DOHH2 (cell line): Measurements from ENCODE around the gene ARHGAP11A.

Experiments used
- H3F3A ChIP-seq: fragments of 200-600 bp; sonication (generic), shearing (Covaris generic); 2 replicates; pipeline ENCODE4 v1.6.0; 2016; ENCODE audit warnings: antibody characterized with exemption, mild to moderate bottlenecking; ENCODE audit not compliant: control insufficient read depth, insufficient read depth
- H3K27ac ChIP-seq: fragments of 200-600 bp; sonication (generic); 2 replicates; pipeline ENCODE4 v1.5.1; 2014; ENCODE audit warnings: low read depth, mild to moderate bottlenecking, low read length, moderate library complexity
- H3K27me3 ChIP-seq: fragments of 200-600 bp; sonication (generic); 2 replicates; pipeline ENCODE4 v1.6.1; 2014; ENCODE audit warnings: mild to moderate bottlenecking, low read length, mixed read lengths; ENCODE audit not compliant: control insufficient read depth
- H3K36me3 ChIP-seq: fragments of 200-600 bp; sonication (generic); 2 replicates; pipeline ENCODE4 v1.6.1; 2014; ENCODE audit warnings: mild to moderate bottlenecking, low read length, moderate library complexity, mixed read lengths; ENCODE audit not compliant: control insufficient read depth
- H3K4me1 ChIP-seq: fragments of 200-600 bp; sonication (generic); 2 replicates; pipeline ENCODE4 v1.6.1; 2014; ENCODE audit warnings: mild to moderate bottlenecking, low read length, mixed read lengths; ENCODE audit not compliant: control insufficient read depth
- H3K4me2 ChIP-seq: fragments of 200-600 bp; sonication (generic); 2 replicates; pipeline ENCODE4 v1.6.0; 2014; ENCODE audit warnings: mild to moderate bottlenecking, low read length, moderate library complexity
- H3K4me3 ChIP-seq: fragments of 200-600 bp; sonication (generic); 2 replicates; pipeline ENCODE4 v1.5.1; 2014; ENCODE audit warnings: mild to moderate bottlenecking, low read length, mixed read lengths
- H3K79me2 ChIP-seq: fragments of 200-600 bp; sonication (generic); 2 replicates; pipeline ENCODE4 v1.6.1; 2014; ENCODE audit warnings: mild to moderate bottlenecking, low read length, mixed read lengths; ENCODE audit not compliant: control insufficient read depth
- H3K9me2 ChIP-seq: fragments of 200-600 bp; sonication (generic); replicated peaks from 2 replicates; pipeline ENCODE4 v1.6.1; 2014; ENCODE audit warnings: mild to moderate bottlenecking, low read length, mixed read lengths; ENCODE audit not compliant: control insufficient read depth
- H3K9me3 ChIP-seq: fragments of 200-600 bp; sonication (generic); 2 replicates; pipeline ENCODE4 v1.6.1; 2014; ENCODE audit warnings: antibody characterized with exemption, low read length, mixed read lengths; ENCODE audit not compliant: control insufficient read depth, insufficient read depth
- H4K20me1 ChIP-seq: fragments of 200-600 bp; sonication (generic); 2 replicates; pipeline ENCODE4 v1.6.0; 2014; ENCODE audit warnings: low read depth, mild to moderate bottlenecking, antibody characterized with exemption, low read length, moderate library complexity; ENCODE audit not compliant: control insufficient read depth, insufficient read depth
- CTCF ChIP-seq: fragments of 200-600 bp; sonication (generic); IDR thresholded peaks from one replicate; pipeline ENCODE4 v1.5.1; 2014; ENCODE audit warnings: antibody characterized with exemption, mild to moderate bottlenecking, low read depth, low read length; ENCODE audit not compliant: poor library complexity, severe bottlenecking
- EZH2phosphoT487 ChIP-seq: fragments of 200-600 bp; sonication (generic); IDR thresholded peaks from 2 replicates; pipeline ENCODE4 v1.6.1; 2017; ENCODE audit warnings: borderline replicate concordance, mild to moderate bottlenecking, antibody characterized with exemption, low read length, moderate library complexity, mixed read lengths

Gene ARHGAP11A

DNA sequence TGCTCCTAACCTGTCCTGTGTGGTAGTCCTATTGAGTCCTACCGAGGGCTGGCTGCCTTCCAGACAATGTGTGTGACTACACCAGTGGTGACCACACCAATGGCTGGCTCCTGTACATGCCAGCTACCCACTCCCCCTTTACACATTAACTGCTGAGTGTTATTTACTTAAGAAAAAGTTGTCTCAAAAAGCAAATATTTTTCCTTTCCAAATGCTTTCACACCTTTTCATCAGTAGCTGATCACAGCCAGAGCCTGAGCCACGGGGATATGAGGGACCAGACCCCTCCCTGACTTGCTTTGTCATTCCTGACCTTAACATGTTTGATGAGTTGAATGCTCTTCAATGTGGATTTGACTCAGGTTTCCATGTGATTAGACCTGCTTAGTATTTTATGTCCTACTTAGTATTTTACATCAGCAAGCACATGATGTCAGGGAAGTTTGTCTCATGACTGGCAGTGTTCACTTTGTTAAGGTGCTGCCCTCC lies 72.9 kb downstream of the ARHGAP11A start:
- no peaks in the 10 kb centered on the region for H3K9me3 ChIP-seq
- TF ChIP-seq CTCF, result no peak
- no peak for TF ChIP-seq EZH2phosphoT487
- no peak overlapping the region for H3K4me3 ChIP-seq
- H3K9me2 ChIP-seq, result no peaks in the 10 kb centered on the region
- no peak overlapping the region for H3K27ac ChIP-seq
- no peaks in the 10 kb centered on the region for H3K27me3 ChIP-seq
- no peaks in the 10 kb centered on the region for H3K36me3 ChIP-seq
- no peaks in the 10 kb centered on the region for H3K79me2 ChIP-seq
- H3K4me2 ChIP-seq, result no peak overlapping the region
- no peaks in the 10 kb centered on the region for H3K4me1 ChIP-seq
- no peaks in the 10 kb centered on the region for H4K20me1 ChIP-seq
- no peaks in the 10 kb centered on the region for H3F3A ChIP-seq
